ENCODE data around the gene OXTR. TPM values are rescaled to one million over a fixed set of nuclear protein-coding genes. Genes with fewer than 3 reads are reported as not detected.

Gene OXTR
- total RNA-seq, 1 donor from 2014 or later, result 3.9 TPM

DNA sequence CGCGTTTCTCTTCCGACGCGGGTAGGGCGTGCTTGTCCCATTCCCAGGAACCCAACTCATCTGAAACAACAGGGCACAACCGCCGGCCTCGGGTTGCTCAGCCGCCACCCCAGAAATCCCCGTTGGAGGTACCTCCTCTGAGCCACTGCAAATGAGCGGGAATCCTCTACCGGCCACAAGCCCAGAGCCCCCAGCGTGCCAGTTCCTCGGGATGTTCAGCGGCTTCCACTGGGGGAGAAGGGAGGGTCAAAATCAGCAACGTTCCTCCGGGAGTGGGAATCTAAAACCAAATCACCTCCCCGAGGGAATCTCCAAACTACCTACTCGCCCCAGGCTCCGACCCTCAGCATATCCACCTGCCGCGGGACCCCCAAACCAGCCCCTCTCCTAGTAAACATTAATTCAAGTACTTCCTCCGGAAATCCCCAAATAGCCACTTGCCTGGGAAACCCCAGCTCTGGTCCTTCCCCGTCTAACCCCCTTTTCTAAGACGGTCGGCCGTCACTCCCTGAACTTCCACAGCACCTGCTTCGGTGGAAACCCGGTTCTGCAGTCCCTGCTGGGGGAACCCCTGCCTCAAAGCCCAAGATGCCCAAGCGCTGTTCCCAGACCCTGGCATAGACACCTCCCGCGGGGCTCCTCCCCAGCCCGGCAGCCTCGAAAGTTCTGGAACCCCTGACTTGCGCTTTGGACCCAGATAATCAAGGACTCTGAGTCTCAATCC, 887 bp downstream of the OXTR start:
- H3K36me3 Mint-ChIP-seq, result no peaks in the 10 kb centered on the region
- Histone ChIP-seq H3K27ac (no peak overlapping the region), H3K4me2 (peak overlapping the region; percentile 88), H3K36me3 (no peaks in the 10 kb centered on the region), H3K79me2 (ENCODE audit: low read depth) (no peaks in the 10 kb centered on the region), H3K9ac (no peak overlapping the region), H3F3A (ENCODE audit: low read depth) (no peaks in the 10 kb centered on the region), H3K9me3 (ENCODE audit: low read depth) (no peaks in the 10 kb centered on the region), H3K4me1 (peaks cover 6% of the 10 kb centered on the region), H2AFZ (replicated peaks) (peak overlapping the region; percentile 74), H4K20me1 (ENCODE audit: low read depth) (no peaks in the 10 kb centered on the region), H3K27me3 (peaks cover 46% of the 10 kb centered on the region), H3K4me3 (peak overlapping the region; percentile 42)
- TF ChIP-seq EZH2 (IDR thresholded peaks at IDR 0.05) (peak; percentile 53), EZH2phosphoT487 (IDR thresholded peaks at IDR 0.05) (peak; percentile 28)
- TF ChIP-seq, protein P1, sequence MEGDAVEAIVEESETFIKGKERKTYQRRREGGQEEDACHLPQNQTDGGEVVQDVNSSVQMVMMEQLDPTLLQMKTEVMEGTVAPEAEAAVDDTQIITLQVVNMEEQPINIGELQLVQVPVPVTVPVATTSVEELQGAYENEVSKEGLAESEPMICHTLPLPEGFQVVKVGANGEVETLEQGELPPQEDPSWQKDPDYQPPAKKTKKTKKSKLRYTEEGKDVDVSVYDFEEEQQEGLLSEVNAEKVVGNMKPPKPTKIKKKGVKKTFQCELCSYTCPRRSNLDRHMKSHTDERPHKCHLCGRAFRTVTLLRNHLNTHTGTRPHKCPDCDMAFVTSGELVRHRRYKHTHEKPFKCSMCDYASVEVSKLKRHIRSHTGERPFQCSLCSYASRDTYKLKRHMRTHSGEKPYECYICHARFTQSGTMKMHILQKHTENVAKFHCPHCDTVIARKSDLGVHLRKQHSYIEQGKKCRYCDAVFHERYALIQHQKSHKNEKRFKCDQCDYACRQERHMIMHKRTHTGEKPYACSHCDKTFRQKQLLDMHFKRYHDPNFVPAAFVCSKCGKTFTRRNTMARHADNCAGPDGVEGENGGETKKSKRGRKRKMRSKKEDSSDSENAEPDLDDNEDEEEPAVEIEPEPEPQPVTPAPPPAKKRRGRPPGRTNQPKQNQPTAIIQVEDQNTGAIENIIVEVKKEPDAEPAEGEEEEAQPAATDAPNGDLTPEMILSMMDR (IDR thresholded peaks at IDR 0.05), result no peak
- H3K4me3 Mint-ChIP-seq, result peak overlapping the region; percentile 57
- H3K27ac Mint-ChIP-seq, result no peak overlapping the region
- H3K27me3 Mint-ChIP-seq (ENCODE audit: insufficient read depth, low read depth), result peaks cover 23% of the 10 kb centered on the region
- no peak for DNase-seq (ENCODE audit: low spot score)
- peaks cover 13% of the 10 kb centered on the region for H3K4me1 Mint-ChIP-seq
- H3K9me3 Mint-ChIP-seq, result no peaks in the 10 kb centered on the region

- H3K4me3 Mint-ChIP-seq, result peak overlapping the region; percentile 30
- Histone ChIP-seq H3K9me3 (ENCODE audit: low read depth) (no peaks in the 10 kb centered on the region), H4K20me1 (ENCODE audit: low read depth) (no peaks in the 10 kb centered on the region), H3K27ac (no peak overlapping the region), H3K9ac (no peak overlapping the region), H3K4me1 (peaks cover 6% of the 10 kb centered on the region), H3K4me2 (peak overlapping the region; percentile 88), H3K36me3 (no peaks in the 10 kb centered on the region), H2AFZ (replicated peaks) (peak overlapping the region; percentile 63), H3K27me3 (peaks cover 46% of the 10 kb centered on the region), H3K79me2 (ENCODE audit: low read depth) (no peaks in the 10 kb centered on the region), H3F3A (ENCODE audit: low read depth) (no peaks in the 10 kb centered on the region), H3K4me3 (peak overlapping the region; percentile 29)
- peaks cover 13% of the 10 kb centered on the region for H3K4me1 Mint-ChIP-seq
- no peak overlapping the region for H3K27ac Mint-ChIP-seq
- H3K9me3 Mint-ChIP-seq, result no peaks in the 10 kb centered on the region
- DNase-seq (ENCODE audit: low spot score), result peak; percentile 42
- peaks cover 23% of the 10 kb centered on the region for H3K27me3 Mint-ChIP-seq (ENCODE audit: insufficient read depth, low read depth)
- H3K36me3 Mint-ChIP-seq, result no peaks in the 10 kb centered on the region
- TF ChIP-seq EZH2 (IDR thresholded peaks at IDR 0.05), result no peak
- TF ChIP-seq, protein P1 (IDR thresholded peaks at IDR 0.05), result peak; percentile 28
- peak; percentile 34 for TF ChIP-seq EZH2phosphoT487 (IDR thresholded peaks at IDR 0.05)
Observed at GRCh38 chr3:8767667-8768363, 1.6 kb downstream of the OXTR start.

DNA sequence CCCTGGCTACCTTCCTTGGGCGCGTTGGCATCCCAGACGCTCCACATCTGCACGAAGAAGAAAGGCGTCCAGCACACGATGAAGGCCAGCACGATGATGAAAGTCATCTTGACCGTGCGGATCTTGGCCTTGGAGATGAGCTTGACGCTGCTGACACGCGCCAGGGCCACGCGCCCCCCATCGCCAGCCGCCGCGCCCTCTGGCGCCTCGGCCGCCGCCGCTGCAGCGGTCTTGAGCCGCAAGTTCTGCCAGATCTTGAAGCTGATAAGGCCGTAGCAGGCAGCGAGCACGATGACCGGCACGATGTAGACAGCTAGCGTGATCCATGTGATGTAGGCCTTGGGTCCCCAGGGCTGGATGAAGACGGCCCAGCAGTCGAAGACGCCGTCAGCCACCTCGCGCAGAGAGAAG, 2.2 kb downstream of the OXTR start:
- Mint-ChIP-seq H3K9me3 (no peaks in the 10 kb centered on the region), H3K4me3 (no peak overlapping the region), H3K27me3 (ENCODE audit: insufficient read depth, low read depth) (peaks cover 23% of the 10 kb centered on the region), H3K4me1 (peaks cover 13% of the 10 kb centered on the region), H3K36me3 (no peaks in the 10 kb centered on the region), H3K27ac (no peak overlapping the region)
- H3K9ac ChIP-seq, result no peak overlapping the region
- H3K36me3 ChIP-seq, result no peaks in the 10 kb centered on the region
- no peak overlapping the region for H3K4me3 ChIP-seq
- H3F3A ChIP-seq (ENCODE audit: low read depth), result no peaks in the 10 kb centered on the region
- no peak for DNase-seq (ENCODE audit: low spot score)
- peaks cover 6% of the 10 kb centered on the region for H3K4me1 ChIP-seq
- no peak overlapping the region for H3K27ac ChIP-seq
- no peaks in the 10 kb centered on the region for H3K79me2 ChIP-seq (ENCODE audit: low read depth)
- no peaks in the 10 kb centered on the region for H4K20me1 ChIP-seq (ENCODE audit: low read depth)
- H3K4me2 ChIP-seq, result peak overlapping the region; percentile 88
- H3K9me3 ChIP-seq (ENCODE audit: low read depth), result no peaks in the 10 kb centered on the region
- no peak for TF ChIP-seq EZH2phosphoT487 (IDR thresholded peaks at IDR 0.05)
- TF ChIP-seq, protein P1 (IDR thresholded peaks at IDR 0.05), result no peak
- TF ChIP-seq EZH2 (IDR thresholded peaks at IDR 0.05), result no peak
- peaks cover 46% of the 10 kb centered on the region for H3K27me3 ChIP-seq
- H2AFZ ChIP-seq (replicated peaks), result no peak overlapping the region

Measured in neural progenitor cell (in vitro differentiated cells).